ENCODE measurements around the gene SETD2.
"Not testable (repeated sequence)": the region's sequence is repeated elsewhere in the genome, so short reads cannot be mapped to it uniquely, and the experiment has no call there.

Gene SETD2

GRCh38 chr3:47149339-47149933 is 14.5 kb downstream of the SETD2 start:
- H3K4me3 ChIP-seq (ENCODE audit: low read depth, low read length): no peak overlapping the region
- no peak for DNase-seq (ENCODE audit: low read depth)
- no peak for TF ChIP-seq CTCF (IDR thresholded peaks at IDR 0.05; ENCODE audit: low read depth, low read length, missing control alignments)

- no peak overlapping the region for H3K4me3 ChIP-seq (ENCODE audit: low read depth, low read length)
- DNase-seq (ENCODE audit: low read depth): no peak
- TF ChIP-seq CTCF (IDR thresholded peaks at IDR 0.05; ENCODE audit: low read depth, low read length, missing control alignments): no peak
These were observed 18.6 kb downstream of the SETD2 start for GRCh38 chr3:47145272-47145671.

GRCh38 chr3:47143068-47143467 is 20.8 kb downstream of the SETD2 start:
- DNase-seq (ENCODE audit: low read depth): no peak
- no peak for TF ChIP-seq CTCF (IDR thresholded peaks at IDR 0.05; ENCODE audit: low read depth, low read length, missing control alignments)
- no peak overlapping the region for H3K4me3 ChIP-seq (ENCODE audit: low read depth, low read length)

- not testable (repeated sequence) for H3K4me3 ChIP-seq (ENCODE audit: low read depth, low read length); DNase-seq (ENCODE audit: low read depth)
These were observed 21.4 kb downstream of the SETD2 start for GRCh38 chr3:47142536-47142935.

GRCh38 chr3:47140973-47141461 is 22.9 kb downstream of the SETD2 start:
- peak; percentile 57 for DNase-seq (ENCODE audit: low read depth)
- not testable (repeated sequence) for H3K4me3 ChIP-seq (ENCODE audit: low read depth, low read length)

- H3K4me3 ChIP-seq (ENCODE audit: low read depth, low read length); DNase-seq (ENCODE audit: low read depth): not testable (repeated sequence)
These were observed 23.4 kb downstream of the SETD2 start for GRCh38 chr3:47140553-47140952.

GRCh38 chr3:47134311-47134710 is 29.6 kb downstream of the SETD2 start:
- no peak for TF ChIP-seq CTCF (IDR thresholded peaks at IDR 0.05; ENCODE audit: low read depth, low read length, missing control alignments)
- H3K4me3 ChIP-seq (ENCODE audit: low read depth, low read length): no peak overlapping the region
- no peak for DNase-seq (ENCODE audit: low read depth)

- no peak for DNase-seq (ENCODE audit: low read depth)
- H3K4me3 ChIP-seq (ENCODE audit: low read depth, low read length): no peak overlapping the region
- no peak for TF ChIP-seq CTCF (IDR thresholded peaks at IDR 0.05; ENCODE audit: low read depth, low read length, missing control alignments)
These were observed 30.3 kb downstream of the SETD2 start for GRCh38 chr3:47133641-47134040.

GRCh38 chr3:47130557-47130956 is 33.4 kb downstream of the SETD2 start:
- no peak for DNase-seq (ENCODE audit: low read depth)
- TF ChIP-seq CTCF (IDR thresholded peaks at IDR 0.05; ENCODE audit: low read depth, low read length, missing control alignments): no peak
- no peak overlapping the region for H3K4me3 ChIP-seq (ENCODE audit: low read depth, low read length)

Data from GM12864 (cell line).